Measurements from ENCODE around the gene FHIT. TPM values are rescaled to one million over a fixed set of nuclear protein-coding genes. Genes with fewer than 3 reads are reported as not detected.

The FHIT gene
- total RNA-seq, 2 donors from 2014 or later: 8.7 to 12.7 TPM

DNA sequence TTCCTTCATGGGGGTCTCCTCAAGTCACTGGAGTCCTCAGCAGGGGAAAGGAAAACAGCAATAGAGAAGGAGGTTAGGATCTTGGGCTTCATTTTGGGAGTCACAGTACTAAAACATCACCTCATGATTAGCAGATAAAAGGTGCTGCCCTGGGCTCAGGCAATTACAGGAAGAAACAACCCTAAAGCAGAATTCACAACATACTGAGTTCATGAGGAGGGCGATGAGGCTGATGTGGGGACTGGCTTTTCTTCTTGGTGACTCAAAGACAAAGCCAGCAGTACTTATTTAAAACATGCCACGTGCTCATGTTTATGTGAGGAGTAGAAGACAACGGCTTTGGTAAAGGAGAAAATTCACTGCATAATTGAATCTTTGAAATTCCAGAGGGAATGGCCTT, 1379.1 kb downstream of the FHIT start:
- DNase-seq: no peak
- intact Hi-C loops (cut with DNase I): no loop called here
- ATAC-seq: no peak

DNA sequence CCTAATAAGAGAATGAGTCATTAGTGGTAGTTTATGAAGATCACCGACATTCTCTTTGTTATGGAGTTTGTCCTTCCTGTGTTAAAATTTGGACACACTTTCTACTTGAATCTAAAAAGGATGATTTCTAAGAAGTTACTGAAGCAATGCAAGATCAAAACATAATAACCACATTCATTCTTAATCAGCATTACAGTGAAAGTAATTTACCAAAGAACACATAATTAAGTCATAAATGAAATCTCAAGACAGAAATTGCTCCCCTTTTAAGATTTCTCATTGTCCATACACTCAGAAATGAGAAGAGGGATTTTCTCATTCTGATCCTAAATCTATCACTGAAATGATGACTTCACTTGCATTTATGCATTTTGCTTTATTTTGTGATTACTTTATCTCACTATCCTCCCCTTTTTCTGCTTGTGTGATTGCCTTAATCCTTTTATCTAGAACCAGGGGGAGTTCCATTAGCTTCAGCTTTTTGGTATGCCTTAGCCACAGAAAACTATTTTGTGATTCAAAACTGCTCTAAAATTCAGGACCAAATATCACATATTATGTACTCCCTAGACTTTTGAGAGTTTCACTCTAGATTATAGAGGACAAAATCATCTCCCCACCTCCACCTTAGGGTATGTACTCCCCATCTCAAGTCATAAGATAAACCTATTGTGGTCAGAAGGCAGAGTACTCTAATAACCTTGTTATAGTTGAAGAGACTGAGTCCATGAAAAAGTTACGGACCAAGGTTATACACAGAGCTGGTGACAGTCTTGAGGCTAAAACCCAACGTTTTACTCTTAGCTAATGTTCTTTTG, 1383.9 kb downstream of the FHIT start:
- ATAC-seq (no peak), DNase-seq (no peak)
- intact Hi-C loops (cut with DNase I): no loop called here

DNA sequence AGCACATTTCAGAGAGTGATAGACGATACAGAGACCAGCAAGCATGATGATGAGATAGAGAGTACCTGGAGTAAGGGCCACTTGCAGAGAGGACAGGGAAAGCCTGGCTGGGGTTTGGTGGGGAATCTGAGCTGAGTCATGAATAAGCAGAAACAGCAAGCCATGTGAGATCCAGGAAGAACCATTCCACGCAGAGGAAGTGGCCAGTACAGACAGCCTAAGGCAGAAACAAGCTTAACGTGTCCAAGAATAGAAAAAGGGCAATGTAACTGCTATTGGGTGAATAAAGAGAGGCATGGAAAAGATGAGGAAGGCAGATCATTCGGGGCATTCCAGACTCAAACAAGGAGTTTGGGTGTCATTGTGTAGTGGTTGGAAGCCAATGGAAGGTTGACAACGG, 1385.2 kb downstream of the FHIT start:
- DNase-seq (no peak), ATAC-seq (no peak)
- intact Hi-C loops (cut with DNase I): no loop called here

DNA sequence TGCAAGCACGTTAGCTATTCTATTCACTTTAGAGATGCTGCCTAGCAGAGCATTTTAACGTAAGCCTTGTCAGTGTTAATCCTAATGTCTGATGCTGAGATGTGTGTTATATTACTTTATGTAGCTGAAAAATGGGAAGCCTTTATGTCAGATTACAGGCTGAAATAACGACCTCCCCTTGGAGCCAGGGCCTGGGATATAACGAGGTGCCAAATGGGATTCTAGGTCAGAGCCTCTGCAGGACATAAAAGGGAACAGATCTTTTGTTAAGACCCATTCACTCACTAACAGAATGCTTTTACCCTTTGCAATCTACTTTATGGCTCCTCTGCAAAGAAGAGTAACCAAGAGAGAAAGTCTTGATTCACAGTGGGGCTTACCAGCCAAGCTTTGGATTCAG, 1385.9 kb downstream of the FHIT start:
- ATAC-seq: no peak

DNA sequence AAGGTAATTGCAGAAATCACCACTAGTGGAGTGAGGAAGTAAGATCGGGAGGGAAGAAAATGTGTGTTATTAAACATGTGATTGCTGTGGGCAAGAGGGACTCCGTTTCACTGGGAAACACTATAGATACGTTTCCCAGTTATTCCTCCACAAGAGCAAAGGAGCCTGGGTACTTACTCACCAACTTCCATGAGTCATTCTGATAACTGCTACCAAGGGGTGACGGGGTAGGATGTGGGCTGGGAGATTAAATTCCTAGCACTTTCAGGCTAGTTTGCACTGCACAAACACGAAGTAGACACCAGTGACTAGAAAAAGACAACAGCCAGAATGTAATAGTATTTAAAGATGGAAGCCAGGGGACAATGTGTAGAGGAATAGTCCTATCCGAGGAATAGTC, 1388.6 kb downstream of the FHIT start:
- ATAC-seq: peak in 1 of 2 donors; percentile 51
- intact Hi-C loops (cut with DNase I): no loop called here
- no peak for DNase-seq

More for the DNA sequence above, 1385.9 kb downstream of the FHIT start:
- no peak for DNase-seq
- intact Hi-C loops (cut with DNase I): no loop called here

DNA sequence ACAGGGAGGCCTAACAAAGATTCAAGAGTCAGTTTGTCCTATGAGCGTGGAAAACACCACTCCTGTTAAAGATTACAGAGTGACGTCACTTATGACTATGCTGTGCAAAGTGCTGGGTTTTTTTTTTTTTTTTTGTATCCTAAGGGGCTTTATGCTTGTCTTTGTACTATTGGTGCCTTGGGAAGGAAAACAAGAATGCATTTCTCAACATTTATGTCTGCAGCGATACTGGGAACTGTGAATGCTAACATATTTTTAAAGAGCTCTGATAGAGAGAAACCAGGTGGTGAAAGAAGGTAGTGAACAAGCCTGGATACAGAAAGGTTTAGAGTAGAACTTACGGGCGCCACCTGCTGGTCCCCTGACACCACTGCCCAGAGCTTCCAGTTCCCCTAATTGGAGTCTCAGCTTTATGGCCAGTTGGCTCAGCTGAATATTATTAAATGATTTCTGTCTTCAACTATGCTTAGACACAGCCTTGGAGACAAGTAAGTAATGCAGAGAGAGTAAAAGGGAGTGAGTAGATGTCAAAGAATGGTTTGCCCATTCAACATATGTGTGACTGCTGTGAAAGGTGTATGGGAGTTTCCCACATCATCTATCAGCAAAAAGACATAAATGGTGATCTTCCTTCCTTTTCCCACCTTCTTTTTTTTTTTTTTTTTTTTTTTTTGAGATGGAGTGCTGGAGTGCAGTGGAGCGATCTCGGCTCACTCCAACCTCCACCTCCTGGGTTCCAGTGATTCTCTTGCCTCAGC, 1393.5 kb downstream of the FHIT start:
- DNase-seq (peak; percentile 85), ATAC-seq (peak; percentile 92 to 95)
- intact Hi-C loops (cut with DNase I): loop anchor here in 1 of 2 donors (2.0 kb wide), 1 partner anchor 283 kb away; no protein-coding TSS in a partner anchor

DNA sequence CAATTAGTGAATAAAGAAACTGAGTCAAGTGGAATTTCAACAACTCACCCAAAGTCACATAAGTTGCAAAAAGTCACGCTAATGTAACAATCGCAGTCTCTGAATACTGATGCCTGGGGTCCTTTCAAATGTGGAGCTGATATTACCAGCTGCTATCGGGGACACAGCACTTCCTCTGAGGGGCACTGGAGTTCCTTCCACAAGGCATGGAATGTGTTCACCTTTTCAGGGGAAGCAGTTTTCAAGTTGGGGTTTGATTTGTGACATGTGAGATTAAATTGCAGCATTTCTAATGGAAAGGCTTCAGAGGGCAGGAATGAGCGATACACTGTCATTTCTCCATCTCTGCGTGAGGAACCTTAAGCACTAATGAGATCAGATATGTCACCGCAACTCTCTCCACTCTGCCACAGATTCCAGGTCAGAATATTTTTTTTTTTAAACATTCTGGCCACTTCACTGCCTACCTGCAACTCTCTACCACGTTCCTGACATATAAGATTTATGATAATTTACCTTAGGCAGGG, 1394.3 kb downstream of the FHIT start:
- intact Hi-C loops (cut with DNase I): loop anchor here in 1 of 2 donors (2.0 kb wide), 1 partner anchor 282 kb away; no protein-coding TSS in a partner anchor
- no peak for ATAC-seq
- DNase-seq: no peak

DNA sequence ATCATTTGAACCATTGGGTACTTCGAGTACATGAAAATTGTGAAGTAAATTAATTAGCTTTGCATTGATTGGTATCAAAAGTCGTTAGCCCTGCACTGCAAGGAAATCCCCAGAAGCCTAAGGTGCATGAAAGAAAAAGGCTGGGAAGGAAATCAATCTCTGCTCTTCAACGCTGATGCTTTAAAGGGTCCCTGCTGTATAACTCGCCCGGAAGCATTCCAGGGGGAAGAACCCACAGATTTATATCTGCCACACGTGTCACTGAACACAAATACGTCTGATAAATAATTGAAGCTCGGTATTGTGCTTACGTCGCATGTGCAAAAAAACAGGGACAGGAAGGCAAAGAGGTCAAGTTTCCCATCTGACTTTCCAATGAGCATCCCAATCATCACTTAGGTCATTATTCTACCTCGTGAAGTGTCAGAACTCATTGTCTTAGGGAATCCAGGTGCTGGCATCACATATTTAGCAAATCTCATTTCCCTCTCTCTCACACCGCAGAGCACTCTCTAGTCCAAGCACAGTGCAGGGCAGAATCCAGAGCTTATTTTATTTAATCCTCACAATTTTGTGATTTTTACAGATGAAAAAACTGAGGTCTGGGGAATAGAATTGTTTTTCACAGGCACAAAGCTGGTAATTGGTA, 1397.1 kb downstream of the FHIT start:
- DNase-seq (no peak), ATAC-seq (no peak)
- intact Hi-C loops (cut with DNase I): loop anchor here (2.0 to 5.0 kb wide), 2 partner anchors 277 to 641 kb away; no protein-coding TSS in a partner anchor

DNA sequence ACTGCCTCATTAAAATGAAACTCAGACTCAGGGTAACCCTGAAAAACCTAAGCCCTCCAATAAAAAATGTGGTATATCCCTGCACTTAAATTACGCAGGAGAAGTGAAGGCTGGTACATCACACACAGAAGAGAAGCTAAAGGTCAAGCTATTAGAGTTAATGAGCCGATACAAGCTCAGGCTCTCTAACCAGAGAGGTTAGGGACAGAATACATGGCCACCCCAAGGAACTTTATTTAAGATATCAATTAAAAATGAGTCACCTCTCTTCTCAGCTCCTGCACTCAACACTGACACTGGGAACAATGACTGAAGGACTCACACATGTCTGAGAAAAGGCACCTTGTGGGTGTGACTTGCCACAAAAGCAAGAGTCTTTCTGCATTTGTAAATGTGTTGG, 1400.8 kb downstream of the FHIT start:
- intact Hi-C loops (cut with DNase I): loop anchor here in 1 of 2 donors (5.0 kb wide), 1 partner anchor 273 kb away; no protein-coding TSS in a partner anchor
- ATAC-seq: no peak
- no peak for DNase-seq

DNA sequence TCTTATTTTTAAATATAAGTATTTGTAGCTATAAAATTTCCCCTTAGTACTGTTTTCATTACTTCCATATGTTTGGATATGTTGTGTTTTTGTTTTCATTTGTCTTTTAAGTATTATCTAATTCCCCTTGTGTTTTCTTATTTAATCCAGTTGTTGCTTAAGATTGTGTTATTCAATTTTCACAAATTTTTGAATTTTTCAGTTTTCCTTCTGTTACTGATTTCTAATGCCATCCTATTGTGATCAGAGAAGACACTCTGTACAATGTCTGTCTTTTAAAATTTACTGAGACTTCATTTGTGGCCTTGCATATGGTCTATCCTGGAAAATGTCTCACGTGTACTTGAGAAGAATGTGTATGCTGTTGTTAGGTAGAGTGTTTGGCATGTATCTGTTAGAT, 1405.9 kb downstream of the FHIT start:
- intact Hi-C loops (cut with DNase I): no loop called here
- ATAC-seq: no peak
- DNase-seq: no peak

DNA sequence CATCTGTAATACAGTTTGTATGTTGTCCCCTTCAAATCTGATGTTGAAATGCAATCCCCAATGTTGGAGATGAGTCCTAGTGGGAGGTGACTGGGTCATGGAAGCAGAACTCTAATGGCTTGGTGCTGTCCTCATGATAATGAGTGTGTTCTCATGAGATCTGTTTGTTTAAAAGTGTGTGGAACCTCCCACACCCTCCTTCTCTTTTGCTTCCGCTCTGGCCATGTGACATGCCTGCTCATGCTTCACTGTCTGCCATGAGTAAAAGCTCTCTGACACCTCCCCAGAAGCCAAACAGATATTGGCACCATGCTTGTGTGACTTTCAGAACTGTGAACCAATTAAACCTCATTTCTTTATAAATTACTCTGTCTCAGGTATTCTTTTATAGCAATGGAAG, 1407.4 kb downstream of the FHIT start:
- intact Hi-C loops (cut with DNase I): no loop called here
- no peak for DNase-seq
- no peak for ATAC-seq

DNA sequence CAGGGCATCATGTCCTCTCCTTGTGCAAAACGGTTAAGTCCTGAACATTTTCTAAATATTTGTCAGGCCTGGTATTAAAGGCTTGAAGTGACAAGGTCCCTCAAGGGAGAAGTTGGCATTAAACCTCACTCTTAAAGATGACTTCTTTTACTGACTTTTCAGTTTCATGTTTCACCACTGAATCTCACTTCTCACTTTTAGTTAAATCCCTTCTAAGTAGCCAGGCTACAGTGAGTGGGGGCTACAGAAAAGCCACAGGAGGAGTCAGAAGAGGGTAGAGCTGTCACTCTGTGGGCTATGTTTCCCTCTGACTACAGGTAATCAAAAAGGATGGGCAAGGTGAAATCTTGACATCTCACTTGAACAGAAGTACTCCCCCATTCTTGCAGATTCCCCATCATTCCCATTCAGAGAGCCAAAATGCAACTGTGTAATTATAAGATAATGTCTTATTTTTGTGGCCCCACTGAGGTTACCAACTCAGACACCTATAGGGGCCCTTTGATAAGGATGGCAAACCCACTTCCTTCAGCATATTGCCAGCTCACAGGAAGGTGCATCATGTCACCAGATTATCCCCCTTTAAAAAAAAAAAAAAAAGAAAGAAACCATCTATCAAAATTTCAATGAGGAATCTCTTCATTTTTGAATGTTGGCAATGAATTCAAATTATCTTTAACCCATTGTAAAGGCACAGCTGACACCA, 1411.3 kb downstream of the FHIT start:
- DNase-seq: no peak
- intact Hi-C loops (cut with DNase I): no loop called here
- ATAC-seq: no peak

DNA sequence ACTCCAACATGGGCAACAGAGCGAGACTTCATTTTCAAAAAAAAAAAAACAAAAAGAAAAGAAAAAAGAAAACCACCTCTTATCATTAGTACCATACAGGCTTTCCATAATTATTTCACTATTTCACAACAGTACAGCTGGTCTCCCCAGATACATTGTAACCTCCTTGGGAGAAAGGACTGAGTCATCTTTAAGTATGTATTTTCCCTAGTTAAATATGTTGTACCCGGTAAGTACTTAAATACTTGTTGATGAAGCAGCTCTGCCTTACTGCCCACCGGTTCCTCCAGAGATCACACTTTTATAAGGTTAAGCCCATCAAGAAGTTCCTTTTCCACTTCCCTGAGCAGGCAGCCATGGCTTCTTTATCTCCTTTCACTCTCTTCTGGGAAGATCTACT, 1412.0 kb downstream of the FHIT start:
- intact Hi-C loops (cut with DNase I): no loop called here

DNA sequence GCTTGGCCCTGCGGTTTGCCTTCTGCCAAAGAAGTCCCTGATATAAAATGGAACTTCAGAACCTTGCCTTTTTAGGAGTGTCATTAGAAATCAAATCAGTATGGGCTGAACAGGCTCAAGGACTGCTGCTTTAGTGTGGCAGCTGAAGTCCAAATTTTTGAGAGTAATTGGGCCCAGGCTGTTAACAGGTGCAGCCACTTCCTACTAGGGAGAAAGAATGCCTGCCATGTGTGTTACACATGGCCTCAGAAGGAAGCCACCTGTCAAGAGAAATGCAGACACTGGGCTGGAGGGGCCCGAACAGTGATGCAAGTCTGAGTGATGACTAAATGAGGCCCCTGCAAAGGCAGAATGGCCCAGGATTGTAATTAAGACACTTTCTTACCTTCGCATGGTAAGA, 1414.7 kb downstream of the FHIT start:
- ATAC-seq: no peak
- no peak for DNase-seq
- intact Hi-C loops (cut with DNase I): no loop called here

More for the DNA sequence above, 1412.0 kb downstream of the FHIT start:
- ATAC-seq (no peak), DNase-seq (no peak)

DNA sequence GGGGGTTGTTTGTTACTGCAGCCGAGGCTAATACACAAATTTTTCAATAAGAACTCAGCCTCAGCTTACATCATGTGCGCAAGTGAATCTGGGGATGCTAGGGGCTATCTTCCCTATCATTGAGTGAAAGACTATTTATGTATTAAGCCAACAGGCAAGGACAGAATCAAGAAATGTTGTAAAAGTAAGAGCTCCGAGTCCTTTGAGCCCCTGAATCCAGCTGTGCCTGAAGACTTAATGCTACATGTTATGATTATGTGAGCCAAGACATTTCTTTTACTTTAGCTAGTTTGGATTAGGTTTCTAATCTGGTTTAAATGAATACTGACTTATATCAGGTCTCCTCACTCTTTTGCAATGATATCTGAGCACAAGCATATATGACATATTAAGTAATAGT, 1418.5 kb downstream of the FHIT start:
- intact Hi-C loops (cut with DNase I): no loop called here
- no peak for DNase-seq
- ATAC-seq: no peak

DNA sequence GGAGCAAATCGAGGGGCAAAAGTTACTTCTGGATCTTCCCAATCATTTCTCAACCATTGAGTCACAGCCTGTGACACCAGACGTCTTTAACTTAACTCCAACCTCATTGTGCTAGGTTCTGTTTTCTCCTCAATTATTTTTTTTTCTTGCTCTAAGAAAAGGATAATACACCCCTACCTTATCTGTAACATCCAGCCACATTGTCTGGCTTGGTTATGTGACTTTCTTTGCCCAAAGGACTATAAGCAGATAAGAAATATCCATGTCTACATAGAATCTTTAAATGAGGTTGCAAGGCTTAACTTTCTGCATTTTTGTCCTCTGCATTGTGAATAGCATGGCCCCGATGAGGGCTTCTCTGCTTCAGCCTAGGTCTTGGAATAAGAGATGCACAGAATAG, 1419.0 kb downstream of the FHIT start:
- ATAC-seq (no peak), DNase-seq (no peak)
- intact Hi-C loops (cut with DNase I): no loop called here

DNA sequence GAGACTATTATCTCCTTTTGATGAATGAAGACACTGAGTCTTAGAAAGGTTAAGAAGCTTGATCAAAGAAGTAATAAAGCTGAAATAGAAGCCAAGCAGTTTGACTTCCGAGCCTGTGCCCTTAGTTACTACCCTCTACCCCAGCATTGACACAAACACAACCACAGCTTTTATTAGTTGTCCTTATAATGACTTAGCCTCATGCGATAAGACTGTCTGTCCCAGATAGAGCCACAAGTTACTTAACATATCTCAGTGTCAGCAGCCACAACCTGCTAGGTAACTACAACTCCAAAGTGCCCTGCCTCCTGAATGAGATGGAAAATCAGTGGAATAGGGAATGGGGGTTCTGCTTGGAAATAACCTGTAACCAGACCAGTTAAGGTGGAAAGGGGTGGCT, 1419.9 kb downstream of the FHIT start:
- ATAC-seq: peak; percentile 59 to 84
- intact Hi-C loops (cut with DNase I): no loop called here
- DNase-seq: no peak

DNA sequence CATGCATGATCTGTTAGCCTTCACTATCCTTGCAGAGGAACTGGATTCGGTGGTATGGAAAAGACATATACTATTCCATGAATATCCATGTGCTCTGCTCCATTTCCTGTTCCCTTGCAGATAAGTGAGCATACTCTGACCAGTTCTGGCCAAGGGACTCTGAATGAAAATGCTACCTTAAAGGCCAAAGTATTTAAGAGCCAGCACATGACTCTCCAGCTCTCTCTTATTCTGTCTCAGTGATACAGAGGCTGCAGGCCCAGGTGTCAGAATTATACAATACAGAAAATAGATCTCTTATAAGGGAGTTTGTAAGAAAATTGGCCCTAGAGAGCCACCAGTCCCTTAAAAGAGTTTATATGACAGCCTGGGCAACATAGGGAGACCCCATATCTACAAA, 1421.7 kb downstream of the FHIT start:
- ATAC-seq: no peak
- intact Hi-C loops (cut with DNase I): loop anchor here in 1 of 2 donors (10.0 kb wide), 1 partner anchor 225 kb away; no protein-coding TSS in a partner anchor
- no peak for DNase-seq

DNA sequence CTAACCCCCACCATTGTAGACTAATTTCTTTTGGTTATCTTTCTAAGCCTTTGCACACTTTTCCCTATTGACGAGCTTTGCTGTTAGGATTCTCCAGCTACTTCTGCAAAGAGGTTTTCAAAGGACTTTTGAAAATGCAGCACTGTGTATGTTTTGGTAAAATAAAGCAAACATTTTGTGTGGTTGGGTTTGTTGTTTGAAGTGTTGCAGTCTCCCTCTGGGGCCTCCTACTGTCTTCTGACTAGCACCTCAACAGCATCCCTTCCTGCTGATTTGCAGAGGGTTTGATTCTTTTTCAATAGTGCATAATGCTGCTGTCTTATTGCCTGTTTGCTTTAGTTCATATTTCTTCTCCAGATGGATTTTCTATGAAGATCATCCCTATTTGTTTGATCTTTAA, 1426.4 kb downstream of the FHIT start:
- intact Hi-C loops (cut with DNase I): loop anchor here in 1 of 2 donors (10.0 kb wide), 1 partner anchor 220 kb away; no protein-coding TSS in a partner anchor
- ATAC-seq (no peak), DNase-seq (no peak)

Data from left cardiac atrium (tissue), 4 donors.